Sigmoid colon (tissue), 4 donors: ENCODE results near the gene OR56B1.

ENCODE experiments used
- CTCF ChIP-seq, 4 experiments: fragments of 450-650 bp in 3 of 4; fragments of 200-600 bp in 1 of 4; IDR thresholded peaks; one replicate each; pipeline ENCODE4 v1.5.1; 2016 to 2019; ENCODE audit warnings: antibody characterized with exemption in 4 of 4, mild to moderate bottlenecking in 3 of 4, moderate library complexity in 2 of 4
- POLR2A ChIP-seq, 2 donors: fragments of 450-650 bp; IDR thresholded peaks; one replicate each; pipeline ENCODE4 v1.6.1; 2016; ENCODE audit warnings: antibody characterized with exemption in 2 of 2, mild to moderate bottlenecking in 2 of 2, moderate library complexity in 2 of 2
- POLR2AphosphoS5 ChIP-seq, 4 donors: sonication (generic); formaldehyde crosslinking; IDR thresholded peaks; one replicate each; pipeline ENCODE4 v1.6.1; 2017; ENCODE audit warnings: antibody characterized with exemption in 4 of 4

DNA sequence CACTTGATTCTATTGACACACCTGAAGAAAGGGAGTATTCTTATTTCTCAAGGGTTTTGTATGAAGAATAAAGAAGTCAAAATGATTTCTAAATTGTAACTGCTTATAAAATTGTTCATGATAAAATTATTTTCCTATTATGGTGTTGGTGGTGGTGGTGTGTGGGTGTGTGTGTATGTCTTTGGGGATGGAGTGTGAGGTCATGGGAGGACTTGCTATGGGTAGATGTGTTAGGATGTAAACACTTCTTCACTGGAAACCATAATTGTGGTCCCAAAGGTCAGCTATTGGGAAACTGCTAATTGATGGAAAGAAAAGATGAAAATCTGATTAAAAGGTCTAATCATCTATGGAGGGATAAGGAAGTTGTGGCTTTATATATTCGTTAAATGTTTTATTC lies 41.6 kb upstream of the OR56B1 start:
- no peak for TF ChIP-seq POLR2AphosphoS5 (IDR thresholded peaks at IDR 0.05)
- TF ChIP-seq CTCF (IDR thresholded peaks at IDR 0.05), result no peak
- TF ChIP-seq POLR2A (IDR thresholded peaks at IDR 0.05), result no peak
